Measurements from ENCODE around the gene TCEAL3. TPM values are rescaled to one million over a fixed set of nuclear protein-coding genes. Genes with fewer than 3 reads are reported as not detected.
"Not testable (repeated sequence)": the region's sequence is repeated elsewhere in the genome, so short reads cannot be mapped to it uniquely, and the experiment has no call there.

The TCEAL3 gene
- polyA plus RNA-seq, 1 of the 3 experiments (the other 2 are of a cell fraction), result 26.7 TPM

GRCh38 chrX:103657066-103657465, 49.3 kb downstream of the TCEAL3 start:
- TF ChIP-seq EP300 (IDR thresholded peaks at IDR 0.05; ENCODE audit: borderline replicate concordance in 1 of 2, low read depth in 1 of 2, low read length in 1 of 2), result 0 out of 4 replicates have a peak, but pooled peaks of 1 of the 2 experiments have one; percentile 5
- peaks cover 12% of the 10 kb centered on the region for H3F3A ChIP-seq (replicated peaks; ENCODE audit: insufficient read depth)
- H3K27me3 ChIP-seq (ENCODE audit: insufficient read depth); H4K20me1 ChIP-seq (ENCODE audit: insufficient read depth); H3K36me3 ChIP-seq (replicated peaks in 1 of 2; ENCODE audit: control insufficient read depth in 1 of 2, insufficient read depth in 2 of 2, low read length in 1 of 2); H3K9me3 ChIP-seq; H3K4me2 ChIP-seq; DNase-seq; H3K4me1 ChIP-seq (ENCODE audit: control insufficient read depth in 1 of 2, insufficient read depth in 2 of 2, low read depth in 1 of 2, low read length in 1 of 2); H3K4me3 ChIP-seq (ENCODE audit: low read depth in 2 of 2, low read length in 1 of 2); POLR2A ChIA-PET; H3K9me2 ChIP-seq; H3K79me2 ChIP-seq (ENCODE audit: insufficient read depth): not testable (repeated sequence)
- H3K9ac ChIP-seq, result 0 out of 2 replicates have a peak overlapping the region, but pooled peaks have one; percentile 29
- WGBS (ENCODE audit: low lambda C conversion rate), result 37% methylated on average over 2 of the region's 2 CpGs
- H2AFZ ChIP-seq (ENCODE audit: low read depth), result 0 out of 2 replicates have a peak overlapping the region, but pooled peaks have one; percentile 0
- peak overlapping the region in 1 of 2 experiments; percentile 86; a peak in 2 of 4 replicates for H3K27ac ChIP-seq (ENCODE audit: low read depth in 2 of 2, low read length in 1 of 2)
- CTCF ChIA-PET, result interaction anchor here (1.0 to 1.2 kb wide), 2 partner anchors 27 to 52 kb away, joined by 3 read pairs; no protein-coding TSS in a partner anchor

- Histone ChIP-seq H4K20me1 (ENCODE audit: insufficient read depth) (no peaks in the 10 kb centered on the region), H3K9me2 (no peaks in the 10 kb centered on the region), H3F3A (replicated peaks; ENCODE audit: insufficient read depth) (peaks cover 16% of the 10 kb centered on the region), H3K9ac (no peak overlapping the region), H3K27ac (ENCODE audit: low read depth in 2 of 2, low read length in 1 of 2) (no peak overlapping the region), H3K4me3 (ENCODE audit: low read depth in 2 of 2, low read length in 1 of 2) (no peak overlapping the region), H3K9me3 (no peaks in the 10 kb centered on the region), H3K4me2 (no peak overlapping the region), H3K36me3 (replicated peaks in 1 of 2; ENCODE audit: control insufficient read depth in 1 of 2, insufficient read depth in 2 of 2, low read length in 1 of 2) (no peaks in the 10 kb centered on the region), H3K4me1 (ENCODE audit: control insufficient read depth in 1 of 2, insufficient read depth in 2 of 2, low read depth in 1 of 2, low read length in 1 of 2) (no peaks in the 10 kb centered on the region), H3K79me2 (ENCODE audit: insufficient read depth) (no peaks in the 10 kb centered on the region), H2AFZ (ENCODE audit: low read depth) (no peak overlapping the region), H3K27me3 (ENCODE audit: insufficient read depth) (peaks cover 4% of the 10 kb centered on the region; the same call in 1 of the 2 replicates)
- 50% methylated on average over 5 of the region's 5 CpGs for WGBS (ENCODE audit: low lambda C conversion rate)
- no peak for DNase-seq
- CTCF ChIA-PET, result interaction anchor here (1.6 kb wide), 1 partner anchor 29 kb away, joined by 3 read pairs; no protein-coding TSS in a partner anchor
- TF ChIP-seq, protein P1, sequence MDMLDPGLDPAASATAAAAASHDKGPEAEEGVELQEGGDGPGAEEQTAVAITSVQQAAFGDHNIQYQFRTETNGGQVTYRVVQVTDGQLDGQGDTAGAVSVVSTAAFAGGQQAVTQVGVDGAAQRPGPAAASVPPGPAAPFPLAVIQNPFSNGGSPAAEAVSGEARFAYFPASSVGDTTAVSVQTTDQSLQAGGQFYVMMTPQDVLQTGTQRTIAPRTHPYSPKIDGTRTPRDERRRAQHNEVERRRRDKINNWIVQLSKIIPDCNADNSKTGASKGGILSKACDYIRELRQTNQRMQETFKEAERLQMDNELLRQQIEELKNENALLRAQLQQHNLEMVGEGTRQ (IDR thresholded peaks at IDR 0.05; ENCODE audit: borderline replicate concordance, low read depth, low read length), result no peak
- no peak for TF ChIP-seq TAF1 (IDR thresholded peaks at IDR 0.05; ENCODE audit: borderline replicate concordance, low read depth, low read length)
- TF ChIP-seq PBX3 (IDR thresholded peaks at IDR 0.05), result no peak
- TF ChIP-seq IRF3 (IDR thresholded peaks at IDR 0.05; ENCODE audit: low read depth, low read length), result no peak
- no peak for TF ChIP-seq GABPA (IDR thresholded peaks at IDR 0.05; ENCODE audit: low read depth)
- TF ChIP-seq, protein P2, sequence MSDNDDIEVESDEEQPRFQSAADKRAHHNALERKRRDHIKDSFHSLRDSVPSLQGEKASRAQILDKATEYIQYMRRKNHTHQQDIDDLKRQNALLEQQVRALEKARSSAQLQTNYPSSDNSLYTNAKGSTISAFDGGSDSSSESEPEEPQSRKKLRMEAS (IDR thresholded peaks at IDR 0.05; ENCODE audit: low read depth), result no peak
- TF ChIP-seq JUND (IDR thresholded peaks at IDR 0.05), result no peak
- TF ChIP-seq RFX5 (IDR thresholded peaks at IDR 0.05; ENCODE audit: low read length), result no peak
- TF ChIP-seq ELF1 (IDR thresholded peaks at IDR 0.05), result no peak
- TF ChIP-seq, protein P3, sequence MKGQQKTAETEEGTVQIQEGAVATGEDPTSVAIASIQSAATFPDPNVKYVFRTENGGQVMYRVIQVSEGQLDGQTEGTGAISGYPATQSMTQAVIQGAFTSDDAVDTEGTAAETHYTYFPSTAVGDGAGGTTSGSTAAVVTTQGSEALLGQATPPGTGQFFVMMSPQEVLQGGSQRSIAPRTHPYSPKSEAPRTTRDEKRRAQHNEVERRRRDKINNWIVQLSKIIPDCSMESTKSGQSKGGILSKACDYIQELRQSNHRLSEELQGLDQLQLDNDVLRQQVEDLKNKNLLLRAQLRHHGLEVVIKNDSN (IDR thresholded peaks at IDR 0.05; ENCODE audit: borderline replicate concordance, low read depth), result no peak
- no peak for TF ChIP-seq CTCF (IDR thresholded peaks at IDR 0.05)
- no peak for TF ChIP-seq RXRA (IDR thresholded peaks at IDR 0.05; ENCODE audit: borderline replicate concordance, low read depth)
- TF ChIP-seq FOXJ3 (CRISPR knock-in tag; IDR thresholded peaks at IDR 0.05), result no peak
- TF ChIP-seq POLR2AphosphoS5 (IDR thresholded peaks at IDR 0.05; ENCODE audit: low read depth, low read length), result no peak
- POLR2A ChIA-PET, result no interaction called here
Measured at GRCh38 chrX:103658681-103659433, 51.1 kb downstream of the TCEAL3 start.

DNA sequence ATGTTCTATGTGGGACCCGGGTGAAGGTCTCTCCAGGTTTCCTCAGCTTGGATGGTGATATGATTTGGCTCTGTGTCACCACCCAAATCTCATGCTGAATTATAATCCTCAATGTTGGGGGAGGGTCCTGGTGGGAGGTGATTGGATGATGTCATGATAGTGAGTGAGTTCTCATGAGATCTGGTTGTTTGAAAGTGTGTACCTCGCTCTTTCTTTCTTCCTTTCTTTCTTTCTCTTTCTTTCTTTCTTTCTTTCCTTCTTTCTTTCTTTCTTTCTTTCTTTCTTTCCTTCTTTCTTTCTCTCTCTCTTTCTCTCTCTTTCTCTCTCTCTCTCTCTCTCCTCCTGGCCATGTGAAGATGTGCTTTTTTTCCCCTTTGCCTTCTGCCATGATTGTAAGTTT, 51.7 kb downstream of the TCEAL3 start:
- H2AFZ ChIP-seq (ENCODE audit: low read depth); H3K4me3 ChIP-seq (ENCODE audit: low read depth in 2 of 2, low read length in 1 of 2); H3K36me3 ChIP-seq (replicated peaks in 1 of 2; ENCODE audit: control insufficient read depth in 1 of 2, insufficient read depth in 2 of 2, low read length in 1 of 2); H3K9ac ChIP-seq; H4K20me1 ChIP-seq (ENCODE audit: insufficient read depth); H3K9me3 ChIP-seq; H3K9me2 ChIP-seq; POLR2A ChIA-PET; H3K27ac ChIP-seq (ENCODE audit: low read depth in 2 of 2, low read length in 1 of 2); H3K27me3 ChIP-seq (ENCODE audit: insufficient read depth); H3K79me2 ChIP-seq (ENCODE audit: insufficient read depth); H3K4me1 ChIP-seq (ENCODE audit: control insufficient read depth in 1 of 2, insufficient read depth in 2 of 2, low read depth in 1 of 2, low read length in 1 of 2); H3K4me2 ChIP-seq; DNase-seq: not testable (repeated sequence)
- peaks cover 16% of the 10 kb centered on the region for H3F3A ChIP-seq (replicated peaks; ENCODE audit: insufficient read depth)
- WGBS (ENCODE audit: low lambda C conversion rate), result 68% methylated on average over 1 of the region's 2 CpGs
- CTCF ChIA-PET, result interaction anchor here (1.6 kb wide), 1 partner anchor 30 kb away, joined by 3 read pairs; no protein-coding TSS in a partner anchor
